ENCODE data around the gene SMIM28.
"Not testable (repeated sequence)": the region's sequence is repeated elsewhere in the genome, so short reads cannot be mapped to it uniquely, and the experiment has no call there.

SMIM28 gene

GRCh38 chr6:138357928-138358327 lies 19.8 kb upstream of the SMIM28 start:
- no peak overlapping the region for H3K4me2 ChIP-seq (ENCODE audit: low read length)
- H3K9me3 ChIP-seq (ENCODE audit: low read length) = no peaks in the 10 kb centered on the region
- H3K27me3 ChIP-seq (ENCODE audit: insufficient read depth, low read length) = no peaks in the 10 kb centered on the region
- TF ChIP-seq CTCF (IDR thresholded peaks at IDR 0.05; ENCODE audit: low read length) = no peak
- TF ChIP-seq EZH2 (IDR thresholded peaks at IDR 0.05; ENCODE audit: borderline replicate concordance, low read length) = no peak
- no peaks in the 10 kb centered on the region for H3F3A ChIP-seq (ENCODE audit: insufficient read depth, low read length)
- H4K20me1 ChIP-seq (ENCODE audit: insufficient read depth, low read length) = no peaks in the 10 kb centered on the region
- H3K36me3 ChIP-seq (ENCODE audit: insufficient read depth, low read length) = no peaks in the 10 kb centered on the region
- no peak overlapping the region for H3K27ac ChIP-seq (ENCODE audit: low read depth, low read length, poor library complexity, severe bottlenecking)
- H3K4me1 ChIP-seq (ENCODE audit: insufficient read depth, low read length, severe bottlenecking) = no peaks in the 10 kb centered on the region
- H2AFZ ChIP-seq (ENCODE audit: low read length) = no peak overlapping the region
- H3K9me2 ChIP-seq (ENCODE audit: low read depth, low read length) = no peaks in the 10 kb centered on the region
- no peak overlapping the region for H3K9ac ChIP-seq (ENCODE audit: low read length)
- no peaks in the 10 kb centered on the region for H3K79me2 ChIP-seq (ENCODE audit: insufficient read depth, low read length)
- H3K4me3 ChIP-seq (ENCODE audit: low read depth, low read length, poor library complexity, severe bottlenecking) = no peak overlapping the region

GRCh38 chr6:138368684-138369083 lies 9.0 kb upstream of the SMIM28 start:
- not testable (repeated sequence) for H3K9me2 ChIP-seq (ENCODE audit: low read depth, low read length); H3K9me3 ChIP-seq (ENCODE audit: low read length); H3K4me3 ChIP-seq (ENCODE audit: low read depth, low read length, poor library complexity, severe bottlenecking); H3K4me1 ChIP-seq (ENCODE audit: insufficient read depth, low read length, severe bottlenecking); H3K27me3 ChIP-seq (ENCODE audit: insufficient read depth, low read length); H3F3A ChIP-seq (ENCODE audit: insufficient read depth, low read length); H3K36me3 ChIP-seq (ENCODE audit: insufficient read depth, low read length); H4K20me1 ChIP-seq (ENCODE audit: insufficient read depth, low read length); H3K9ac ChIP-seq (ENCODE audit: low read length); H2AFZ ChIP-seq (ENCODE audit: low read length); H3K4me2 ChIP-seq (ENCODE audit: low read length); H3K79me2 ChIP-seq (ENCODE audit: insufficient read depth, low read length); H3K27ac ChIP-seq (ENCODE audit: low read depth, low read length, poor library complexity, severe bottlenecking)

GRCh38 chr6:138370631-138371451 lies 6.9 kb upstream of the SMIM28 start:
- Histone ChIP-seq H3K4me3 (ENCODE audit: low read depth, low read length, poor library complexity, severe bottlenecking) (no peak overlapping the region), H3K9me3 (ENCODE audit: low read length) (no peaks in the 10 kb centered on the region), H3K27me3 (ENCODE audit: insufficient read depth, low read length) (no peaks in the 10 kb centered on the region), H3K9ac (ENCODE audit: low read length) (no peak overlapping the region), H4K20me1 (ENCODE audit: insufficient read depth, low read length) (no peaks in the 10 kb centered on the region), H3K79me2 (ENCODE audit: insufficient read depth, low read length) (no peaks in the 10 kb centered on the region), H3K4me2 (ENCODE audit: low read length) (no peak overlapping the region), H3K4me1 (ENCODE audit: insufficient read depth, low read length, severe bottlenecking) (no peaks in the 10 kb centered on the region), H3K36me3 (ENCODE audit: insufficient read depth, low read length) (no peaks in the 10 kb centered on the region), H3K27ac (ENCODE audit: low read depth, low read length, poor library complexity, severe bottlenecking) (no peak overlapping the region), H3K9me2 (ENCODE audit: low read depth, low read length) (no peaks in the 10 kb centered on the region), H2AFZ (ENCODE audit: low read length) (no peak overlapping the region), H3F3A (ENCODE audit: insufficient read depth, low read length) (no peaks in the 10 kb centered on the region)
- TF ChIP-seq CTCF (IDR thresholded peaks at IDR 0.05; ENCODE audit: low read length) (no peak), EZH2 (IDR thresholded peaks at IDR 0.05; ENCODE audit: borderline replicate concordance, low read length) (no peak)

- no peaks in the 10 kb centered on the region for H3K36me3 ChIP-seq (ENCODE audit: insufficient read depth, low read length)
- H2AFZ ChIP-seq (ENCODE audit: low read length) = no peak overlapping the region
- H3K4me2 ChIP-seq (ENCODE audit: low read length) = no peak overlapping the region
- H3K79me2 ChIP-seq (ENCODE audit: insufficient read depth, low read length) = no peaks in the 10 kb centered on the region
- no peak overlapping the region for H3K27ac ChIP-seq (ENCODE audit: low read depth, low read length, poor library complexity, severe bottlenecking)
- H3K9ac ChIP-seq (ENCODE audit: low read length) = no peak overlapping the region
- no peaks in the 10 kb centered on the region for H3F3A ChIP-seq (ENCODE audit: insufficient read depth, low read length)
- no peaks in the 10 kb centered on the region for H4K20me1 ChIP-seq (ENCODE audit: insufficient read depth, low read length)
- no peak overlapping the region for H3K4me3 ChIP-seq (ENCODE audit: low read depth, low read length, poor library complexity, severe bottlenecking)
- H3K27me3 ChIP-seq (ENCODE audit: insufficient read depth, low read length) = no peaks in the 10 kb centered on the region
- no peaks in the 10 kb centered on the region for H3K9me3 ChIP-seq (ENCODE audit: low read length)
- TF ChIP-seq EZH2 (IDR thresholded peaks at IDR 0.05; ENCODE audit: borderline replicate concordance, low read length) = no peak
- TF ChIP-seq CTCF (IDR thresholded peaks at IDR 0.05; ENCODE audit: low read length) = no peak
- H3K9me2 ChIP-seq (ENCODE audit: low read depth, low read length) = no peaks in the 10 kb centered on the region
- H3K4me1 ChIP-seq (ENCODE audit: insufficient read depth, low read length, severe bottlenecking) = no peaks in the 10 kb centered on the region
Measured at GRCh38 chr6:138371452-138371711, 6.3 kb upstream of the SMIM28 start.
